ENCODE results near the gene PEX13.

Gene PEX13

DNA sequence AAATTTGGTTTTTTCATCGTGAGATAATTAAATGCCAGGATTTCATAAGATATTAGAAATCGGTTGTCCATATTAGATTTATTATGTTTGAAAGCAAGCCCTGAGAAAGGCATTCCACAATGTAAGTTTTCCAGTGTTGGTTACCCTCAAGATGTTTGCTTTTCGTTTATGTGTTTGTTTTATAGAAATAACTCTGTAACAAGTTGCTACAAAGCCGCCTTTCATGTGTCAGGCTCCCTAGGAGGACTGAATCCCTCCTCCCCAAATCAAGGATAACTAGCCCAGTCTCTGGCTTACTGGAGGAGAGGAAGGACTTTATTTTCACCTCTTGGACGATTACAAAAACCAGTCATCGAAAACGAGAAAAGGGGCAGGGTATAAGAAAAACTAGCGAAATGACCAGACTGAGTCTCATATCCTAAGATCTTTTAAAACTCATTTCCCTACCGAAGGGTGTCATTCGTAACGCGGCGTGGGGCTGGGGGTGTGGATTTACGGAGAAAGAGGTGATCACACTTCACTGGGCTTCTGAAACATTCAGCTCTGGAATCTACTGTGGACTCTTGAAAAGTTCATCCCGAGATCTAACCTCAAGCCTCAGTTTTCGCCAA lies 1.0 kb upstream of the PEX13 start:
- Histone ChIP-seq H3K36me3 (ENCODE audit: control insufficient read depth in 4 of 4, insufficient read depth in 4 of 4, low read length in 3 of 4) (peaks cover 0 to 14% (median 4%) of the 10 kb centered on the region in 4 experiments), H3K4me3 (ENCODE audit: control insufficient read depth in 1 of 7, extremely low read depth in 1 of 7, insufficient read depth in 4 of 7, low read depth in 2 of 7, low read length in 6 of 7) (peak overlapping the region; percentile 83 to 99 (median 95)), H3K9me3 (ENCODE audit: control extremely low read depth in 1 of 5, control insufficient read depth in 4 of 5, insufficient read depth in 2 of 5, low read depth in 1 of 5, low read length in 4 of 5) (peaks cover 0 to 5% (median 0%) of the 10 kb centered on the region in 5 experiments), H3K27me3 (replicated peaks in 2 of 5; ENCODE audit: control insufficient read depth in 4 of 5, insufficient read depth in 5 of 5, low read length in 4 of 5) (no peaks in the 10 kb centered on the region), H3K4me1 (ENCODE audit: control extremely low read depth in 1 of 4, control insufficient read depth in 4 of 4, insufficient read depth in 4 of 4, low read length in 3 of 4) (peaks cover 10 to 36% (median 23%) of the 10 kb centered on the region in 4 experiments), H3K27ac (ENCODE audit: insufficient read depth in 1 of 2, low read depth in 1 of 2, low read length in 2 of 2, poor library complexity in 1 of 2, severe bottlenecking in 2 of 2) (peak overlapping the region; percentile 89 to 94)
- peak in 2 of 3 donors; percentile 29 to 50 for DNase-seq
- ChIA-PET CTCF (interaction anchor here (1.3 to 1.4 kb wide), 2 partner anchors 11 to 259 kb away, joined by 3 read pairs; no protein-coding TSS in a partner anchor), POLR2A (interaction anchor here (0.6 to 0.7 kb wide), 2 partner anchors 24 to 463 kb away, joined by 3 to 4 read pairs; partner anchors contain the start of gene BCL11A)
- WGBS (ENCODE audit: insufficient coverage) = 3% methylated on average over 6 of the region's 16 CpGs

DNA sequence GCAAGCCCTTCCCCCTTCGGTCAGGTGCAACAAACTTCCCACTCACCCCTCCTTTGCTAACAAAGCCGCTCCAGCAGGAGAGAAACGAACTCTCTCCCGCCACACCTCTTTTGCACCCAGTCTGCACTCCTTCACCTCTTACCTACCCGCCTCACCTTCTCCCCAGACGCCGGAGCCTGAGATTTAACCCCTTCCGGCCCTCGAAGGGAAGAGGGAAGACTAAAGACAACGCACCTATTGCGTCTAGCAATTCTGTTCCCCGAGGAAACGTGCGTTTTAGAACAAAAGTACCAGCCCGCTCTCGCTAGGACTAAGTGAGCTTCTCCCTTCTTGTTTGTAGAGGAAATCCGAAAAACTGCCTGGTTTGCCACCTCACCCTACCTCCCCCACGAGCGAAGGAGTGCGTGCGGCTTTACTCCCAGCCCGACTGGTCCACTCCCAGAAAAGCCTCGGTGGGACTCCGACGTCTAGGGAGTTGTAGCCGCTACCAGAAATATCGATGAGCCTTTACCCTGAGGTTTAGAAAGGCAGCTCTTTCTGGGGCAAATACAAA lies 441 bp upstream of the PEX13 start:
- H3K27ac ChIP-seq (ENCODE audit: insufficient read depth in 1 of 2, low read depth in 1 of 2, low read length in 2 of 2, poor library complexity in 1 of 2, severe bottlenecking in 2 of 2) = peak overlapping the region; percentile 89 to 94
- H3K36me3 ChIP-seq (ENCODE audit: control insufficient read depth in 4 of 4, insufficient read depth in 4 of 4, low read length in 3 of 4) = peaks cover 0 to 14% (median 7%) of the 10 kb centered on the region in 4 experiments
- WGBS (ENCODE audit: insufficient coverage) = under 1% methylated on average over 27 of the region's 27 CpGs
- POLR2A ChIA-PET = interaction anchor here (0.6 to 1.2 kb wide), 4 partner anchors 49 to 464 kb away, joined by 3 to 5 read pairs (median 4); partner anchors contain the start of genes BCL11A and SANBR
- CTCF ChIA-PET = interaction anchor here (1.0 to 1.3 kb wide), 2 partner anchors 18 to 260 kb away, joined by 3 read pairs; no protein-coding TSS in a partner anchor
- H3K4me3 ChIP-seq (ENCODE audit: control insufficient read depth in 1 of 7, extremely low read depth in 1 of 7, insufficient read depth in 4 of 7, low read depth in 2 of 7, low read length in 6 of 7) = peak overlapping the region; percentile 83 to 99 (median 95)
- peak; percentile 80 to 89 (median 84) for DNase-seq
- H3K27me3 ChIP-seq (replicated peaks in 2 of 5; ENCODE audit: control insufficient read depth in 4 of 5, insufficient read depth in 5 of 5, low read length in 4 of 5) = no peaks in the 10 kb centered on the region
- H3K4me1 ChIP-seq (ENCODE audit: control extremely low read depth in 1 of 4, control insufficient read depth in 4 of 4, insufficient read depth in 4 of 4, low read length in 3 of 4) = peaks cover 10 to 32% (median 23%) of the 10 kb centered on the region in 4 experiments
- H3K9me3 ChIP-seq (ENCODE audit: control extremely low read depth in 1 of 5, control insufficient read depth in 4 of 5, insufficient read depth in 2 of 5, low read depth in 1 of 5, low read length in 4 of 5) = peaks cover 0 to 7% (median under 1%) of the 10 kb centered on the region in 5 experiments

DNA sequence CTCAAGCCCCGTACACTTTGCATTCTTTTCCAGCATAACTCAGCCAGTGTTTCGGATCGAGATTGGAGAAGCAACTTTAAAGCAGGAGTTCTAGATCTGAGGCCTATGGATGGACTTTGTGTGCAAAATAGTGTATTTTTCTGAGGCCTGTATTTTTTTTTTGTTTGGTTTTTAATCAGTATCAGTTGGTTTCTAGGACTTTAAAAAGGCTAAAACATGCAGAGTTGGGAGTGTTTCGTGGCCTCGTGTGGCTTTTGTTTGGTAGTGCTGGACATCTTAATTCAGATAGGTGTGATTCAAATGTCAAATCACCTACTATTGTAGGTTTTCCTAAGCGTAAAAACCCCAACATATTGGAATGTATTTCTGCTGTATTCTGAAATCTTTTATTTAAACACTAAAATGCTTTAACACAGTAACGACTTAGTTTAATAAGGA lies 817 bp downstream of the PEX13 start:
- H3K4me1 ChIP-seq (ENCODE audit: control extremely low read depth in 1 of 4, control insufficient read depth in 4 of 4, insufficient read depth in 4 of 4, low read length in 3 of 4) = peaks cover 10 to 27% (median 23%) of the 10 kb centered on the region in 4 experiments
- peaks cover 0 to 13% (median 5%) of the 10 kb centered on the region in 5 experiments for H3K9me3 ChIP-seq (ENCODE audit: control extremely low read depth in 1 of 5, control insufficient read depth in 4 of 5, insufficient read depth in 2 of 5, low read depth in 1 of 5, low read length in 4 of 5)
- CTCF ChIA-PET = interaction anchor here (1.0 kb wide), 1 partner anchor 20 kb away, joined by 3 read pairs; no protein-coding TSS in a partner anchor
- peak overlapping the region; percentile 83 to 99 (median 95) for H3K4me3 ChIP-seq (ENCODE audit: control insufficient read depth in 1 of 7, extremely low read depth in 1 of 7, insufficient read depth in 4 of 7, low read depth in 2 of 7, low read length in 6 of 7)
- peak overlapping the region; percentile 89 to 94 for H3K27ac ChIP-seq (ENCODE audit: insufficient read depth in 1 of 2, low read depth in 1 of 2, low read length in 2 of 2, poor library complexity in 1 of 2, severe bottlenecking in 2 of 2)
- DNase-seq = no peak
- 0% methylated on average over 5 of the region's 7 CpGs for WGBS (ENCODE audit: insufficient coverage)
- POLR2A ChIA-PET = interaction anchor here (0.6 to 1.2 kb wide), 2 partner anchors 48 to 103 kb away, joined by 3 to 5 read pairs; partner anchors contain the start of gene SANBR
- H3K36me3 ChIP-seq (ENCODE audit: control insufficient read depth in 4 of 4, insufficient read depth in 4 of 4, low read length in 3 of 4) = peaks cover 0 to 21% (median 12%) of the 10 kb centered on the region in 4 experiments
- H3K27me3 ChIP-seq (replicated peaks in 2 of 5; ENCODE audit: control insufficient read depth in 4 of 5, insufficient read depth in 5 of 5, low read length in 4 of 5) = no peaks in the 10 kb centered on the region

DNA sequence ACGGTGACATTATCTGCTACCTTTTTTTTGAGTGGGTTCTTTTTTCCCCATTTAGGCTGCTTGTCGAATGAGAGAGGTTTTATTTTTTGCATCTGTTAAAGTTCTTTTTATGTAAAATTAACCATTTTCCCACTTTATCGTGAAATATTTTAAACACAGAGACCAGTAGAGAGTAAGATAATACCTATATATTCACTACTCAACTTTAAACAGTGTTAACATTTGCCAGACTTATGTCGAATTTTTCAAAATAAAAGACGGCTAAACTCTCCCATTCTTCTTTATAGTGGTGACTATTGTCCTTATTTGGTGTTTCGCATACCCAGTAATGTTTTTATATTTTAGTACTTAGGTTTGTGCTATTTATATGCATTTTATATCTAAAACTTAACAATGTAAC lies 1.3 kb downstream of the PEX13 start:
- Histone ChIP-seq H3K27ac (ENCODE audit: insufficient read depth in 1 of 2, low read depth in 1 of 2, low read length in 2 of 2, poor library complexity in 1 of 2, severe bottlenecking in 2 of 2) (peak overlapping the region; percentile 89 to 94), H3K36me3 (ENCODE audit: control insufficient read depth in 4 of 4, insufficient read depth in 4 of 4, low read length in 3 of 4) (peaks cover 0 to 21% (median 13%) of the 10 kb centered on the region in 4 experiments), H3K27me3 (replicated peaks in 2 of 5; ENCODE audit: control insufficient read depth in 4 of 5, insufficient read depth in 5 of 5, low read length in 4 of 5) (no peaks in the 10 kb centered on the region), H3K9me3 (ENCODE audit: control extremely low read depth in 1 of 5, control insufficient read depth in 4 of 5, insufficient read depth in 2 of 5, low read depth in 1 of 5, low read length in 4 of 5) (peaks cover 0 to 13% (median 5%) of the 10 kb centered on the region in 5 experiments), H3K4me1 (ENCODE audit: control extremely low read depth in 1 of 4, control insufficient read depth in 4 of 4, insufficient read depth in 4 of 4, low read length in 3 of 4) (peaks cover 10 to 27% (median 23%) of the 10 kb centered on the region in 4 experiments), H3K4me3 (ENCODE audit: control insufficient read depth in 1 of 7, extremely low read depth in 1 of 7, insufficient read depth in 4 of 7, low read depth in 2 of 7, low read length in 6 of 7) (peak overlapping the region in 6 of 7 experiments; percentile 83 to 99 (median 97))
- no CpG with 5 or more reads among the region's 6 CpGs for WGBS (ENCODE audit: insufficient coverage)
- ChIA-PET POLR2A (no interaction called here), CTCF (no interaction called here)
- DNase-seq = no peak

DNA sequence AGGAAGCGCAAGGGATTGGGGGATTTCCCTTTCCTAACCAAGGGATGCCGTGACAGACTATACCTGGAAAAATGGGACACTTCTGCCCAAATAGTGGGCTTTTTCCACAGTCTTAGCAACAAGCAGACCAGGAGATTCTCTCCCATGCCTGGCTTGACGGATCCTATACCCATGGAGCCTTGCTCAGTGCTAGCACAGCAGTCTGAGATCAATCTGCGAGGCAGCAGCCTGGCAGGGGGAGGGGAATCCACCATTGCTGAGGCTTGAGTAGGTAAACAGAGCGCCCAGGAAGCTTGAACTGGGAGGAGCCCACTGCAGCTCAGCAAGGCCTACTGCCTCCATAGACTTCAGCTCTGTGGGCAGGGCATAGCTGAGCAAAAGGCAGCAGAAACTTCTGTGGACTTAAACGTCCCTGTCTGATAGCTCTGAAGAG lies 3.7 kb downstream of the PEX13 start:
- DNase-seq = no peak
- CTCF ChIA-PET = interaction anchor here (1.9 kb wide), 1 partner anchor 13 kb away, joined by 4 read pairs; no protein-coding TSS in a partner anchor
- Histone ChIP-seq H3K4me3 (ENCODE audit: control insufficient read depth in 1 of 7, extremely low read depth in 1 of 7, insufficient read depth in 4 of 7, low read depth in 2 of 7, low read length in 6 of 7) (no peak overlapping the region), H3K36me3 (ENCODE audit: control insufficient read depth in 4 of 4, insufficient read depth in 4 of 4, low read length in 3 of 4) (peaks cover 4 to 22% (median 14%) of the 10 kb centered on the region in 4 experiments), H3K27ac (ENCODE audit: insufficient read depth in 1 of 2, low read depth in 1 of 2, low read length in 2 of 2, poor library complexity in 1 of 2, severe bottlenecking in 2 of 2) (no peak overlapping the region), H3K9me3 (ENCODE audit: control extremely low read depth in 1 of 5, control insufficient read depth in 4 of 5, insufficient read depth in 2 of 5, low read depth in 1 of 5, low read length in 4 of 5) (peaks cover 0 to 13% (median 5%) of the 10 kb centered on the region in 5 experiments), H3K27me3 (replicated peaks in 2 of 5; ENCODE audit: control insufficient read depth in 4 of 5, insufficient read depth in 5 of 5, low read length in 4 of 5) (no peaks in the 10 kb centered on the region), H3K4me1 (ENCODE audit: control extremely low read depth in 1 of 4, control insufficient read depth in 4 of 4, insufficient read depth in 4 of 4, low read length in 3 of 4) (peaks cover 8 to 23% (median 19%) of the 10 kb centered on the region in 4 experiments)
- WGBS (ENCODE audit: insufficient coverage) = 98% methylated on average over 6 of the region's 6 CpGs
- POLR2A ChIA-PET = no interaction called here

DNA sequence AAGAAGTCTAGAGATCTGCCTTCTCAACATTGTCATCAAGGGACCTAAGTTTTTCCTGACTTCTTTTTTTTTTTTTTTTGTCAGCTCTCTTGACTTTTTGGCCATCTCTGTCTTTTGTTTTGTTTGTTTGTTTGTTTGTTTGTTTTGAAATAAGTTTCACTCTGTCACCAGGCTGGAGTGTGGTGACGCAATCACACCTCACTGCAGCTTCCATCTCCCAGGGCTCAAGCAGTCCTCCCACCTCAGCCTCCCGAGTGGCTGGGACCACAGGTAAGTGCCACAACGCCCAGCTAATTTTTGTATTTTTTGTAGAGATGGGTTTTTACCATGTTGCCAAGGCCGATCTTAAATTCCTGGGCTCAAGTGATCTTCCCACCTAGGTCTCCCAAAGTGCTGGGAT lies 6.2 kb downstream of the PEX13 start:
- Histone ChIP-seq H3K4me1 (ENCODE audit: control extremely low read depth in 1 of 4, control insufficient read depth in 4 of 4, insufficient read depth in 4 of 4, low read length in 3 of 4) (peaks cover 0 to 11% (median 10%) of the 10 kb centered on the region in 4 experiments), H3K4me3 (ENCODE audit: control insufficient read depth in 1 of 7, extremely low read depth in 1 of 7, insufficient read depth in 4 of 7, low read depth in 2 of 7, low read length in 6 of 7) (no peak overlapping the region), H3K36me3 (ENCODE audit: control insufficient read depth in 4 of 4, insufficient read depth in 4 of 4, low read length in 3 of 4) (peaks cover 11 to 30% (median 18%) of the 10 kb centered on the region in 4 experiments), H3K27ac (ENCODE audit: insufficient read depth in 1 of 2, low read depth in 1 of 2, low read length in 2 of 2, poor library complexity in 1 of 2, severe bottlenecking in 2 of 2) (no peak overlapping the region), H3K27me3 (replicated peaks in 2 of 5; ENCODE audit: control insufficient read depth in 4 of 5, insufficient read depth in 5 of 5, low read length in 4 of 5) (no peaks in the 10 kb centered on the region), H3K9me3 (ENCODE audit: control extremely low read depth in 1 of 5, control insufficient read depth in 4 of 5, insufficient read depth in 2 of 5, low read depth in 1 of 5, low read length in 4 of 5) (peaks cover 0 to 13% (median 5%) of the 10 kb centered on the region in 5 experiments)
- WGBS (ENCODE audit: insufficient coverage) = 94% methylated on average over 3 of the region's 4 CpGs
- no peak for DNase-seq
- POLR2A ChIA-PET = no interaction called here
- CTCF ChIA-PET = no interaction called here

Data from common myeloid progenitor, CD34-positive (primary cell).